GM21447 (cell line): Measurements from ENCODE around the gene ABLIM3.

Experiments
- ATAC-seq: cut with Tn5 transposase; IDR thresholded peaks from one replicate; pipeline ENCODE4 v1.9.1; 2021; ENCODE audit not compliant: unreplicated experiment

ABLIM3 gene

GRCh38 chr5:149216496-149216895, 75.2 kb downstream of the ABLIM3 start:
- no peak for ATAC-seq

- no peak for ATAC-seq
These were observed 76.0 kb downstream of the ABLIM3 start for GRCh38 chr5:149217096-149217802.

GRCh38 chr5:149217803-149218155, 76.5 kb downstream of the ABLIM3 start:
- no peak for ATAC-seq

- ATAC-seq, result no peak
These were observed 78.3 kb downstream of the ABLIM3 start for GRCh38 chr5:149219584-149219983.

- ATAC-seq, result no peak
These were observed 79.5 kb downstream of the ABLIM3 start for GRCh38 chr5:149220750-149221149.

- ATAC-seq, result no peak
These were observed 80.0 kb downstream of the ABLIM3 start for GRCh38 chr5:149221326-149221725.

GRCh38 chr5:149221731-149222342, 80.5 kb downstream of the ABLIM3 start:
- ATAC-seq, result no peak

GRCh38 chr5:149223081-149223848, 82.0 kb downstream of the ABLIM3 start:
- no peak for ATAC-seq

GRCh38 chr5:149224282-149224681, 83.0 kb downstream of the ABLIM3 start:
- no peak for ATAC-seq

- no peak for ATAC-seq
These were observed 86.0 kb downstream of the ABLIM3 start for GRCh38 chr5:149227168-149227826.

GRCh38 chr5:149228618-149229297, 87.5 kb downstream of the ABLIM3 start:
- no peak for ATAC-seq

- no peak for ATAC-seq
These were observed 88.1 kb downstream of the ABLIM3 start for GRCh38 chr5:149229298-149229937.

- ATAC-seq, result no peak
These were observed 94.5 kb downstream of the ABLIM3 start for GRCh38 chr5:149235841-149236240.

GRCh38 chr5:149237662-149238061, 96.4 kb downstream of the ABLIM3 start:
- ATAC-seq, result no peak

- ATAC-seq, result no peak
These were observed 97.2 kb downstream of the ABLIM3 start for GRCh38 chr5:149238540-149238939.

GRCh38 chr5:149239917-149240316, 98.6 kb downstream of the ABLIM3 start:
- ATAC-seq, result peak; percentile 7

GRCh38 chr5:149240354-149240998, 99.2 kb downstream of the ABLIM3 start:
- peak; percentile 82 for ATAC-seq

- ATAC-seq, result no peak
These were observed 101.0 kb downstream of the ABLIM3 start for GRCh38 chr5:149242339-149242738.

- ATAC-seq, result no peak
These were observed 105.6 kb downstream of the ABLIM3 start for GRCh38 chr5:149246906-149247305.

- ATAC-seq, result no peak
These were observed 106.4 kb downstream of the ABLIM3 start for GRCh38 chr5:149247726-149248125.
